ENCODE results near the gene ACTC1. TPM values are rescaled to one million over a fixed set of nuclear protein-coding genes. Genes with fewer than 3 reads are reported as not detected.

ACTC1 gene
- total RNA-seq, result 1 to 10 TPM in 1 of 2 donors, under 1 TPM in 1; 0.93 to 1.2 TPM
- polyA plus RNA-seq (ENCODE audit: insufficient read depth, low read depth, low replicate concordance), result 31.2 TPM
- long read RNA-seq, donor 1, partial matches to known transcripts, result 0 of 1 reads
- long read RNA-seq, donor 1, other reads (novel, unspliced or antisense), result 0 of 1 reads
- long read RNA-seq, donor 2, result 0 reads

DNA sequence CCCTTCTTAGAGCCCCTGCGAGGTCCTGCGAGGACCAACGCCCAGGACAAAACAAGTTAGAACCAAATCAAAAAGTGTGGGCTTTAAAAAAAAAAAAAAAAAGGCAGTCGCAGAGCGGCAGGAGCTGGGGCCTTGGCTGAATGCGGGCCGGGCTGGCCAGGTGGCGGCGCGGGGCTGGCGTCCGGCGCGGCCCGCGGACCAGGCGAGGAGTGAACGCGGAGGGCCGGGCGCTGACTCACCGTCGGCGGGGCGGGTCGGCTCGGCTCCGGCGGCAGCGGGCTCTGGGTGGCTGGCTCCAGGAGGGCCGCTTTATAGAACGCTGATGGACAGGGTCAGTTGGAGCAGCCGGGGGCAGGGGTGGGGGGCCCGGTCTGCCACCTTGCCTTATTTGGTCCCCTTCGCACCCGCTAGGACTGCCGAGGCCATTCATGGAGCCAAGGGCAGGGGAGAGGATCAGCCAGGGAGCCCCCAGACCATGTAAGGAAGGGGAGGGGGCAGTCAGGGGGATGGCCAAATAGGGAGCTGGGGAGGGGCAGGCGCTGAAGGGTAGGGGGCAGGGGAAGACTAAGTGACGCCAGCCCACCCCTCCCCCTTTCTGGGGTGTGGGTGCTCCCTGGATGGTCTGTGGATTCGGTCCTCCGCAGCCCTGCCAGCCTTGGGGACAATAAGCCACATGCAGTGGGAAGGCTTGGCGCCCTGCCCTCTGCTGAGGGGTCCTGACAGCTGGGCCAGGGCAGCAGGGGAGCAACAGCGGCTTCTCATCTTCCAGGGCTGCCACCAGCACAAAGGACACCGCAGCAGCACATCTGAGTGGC is at the start of gene ACTC1:
Gene ACTC1, minus strand, starts transcription at position 283 of the 815 bp plus-strand sequence. CDS start 741 bp downstream, outside the sequence.
- no peaks in the 10 kb centered on the region for H3K36me3 ChIP-seq (ENCODE audit: low read depth, missing control alignments)
- H3K27me3 ChIP-seq, result no peaks in the 10 kb centered on the region
- TF ChIP-seq POLR2A (IDR thresholded peaks at IDR 0.05) (no peak), CTCF (IDR thresholded peaks at IDR 0.05) (no peak)
- H3K27ac ChIP-seq, result no peak within 1 kb of the TSS
- no peaks in the 10 kb centered on the region for H3K4me1 ChIP-seq
- peak within 1 kb of the TSS in 1 of 2 donors; percentile 12 for H3K4me3 ChIP-seq
- peak; percentile 23 for DNase-seq
- intact Hi-C loops (cut with DNase I; ENCODE audit: low total_unique reads), result no loop called here
- H3K9me3 ChIP-seq, result no peaks in the 10 kb centered on the region
- 1 to 8% methylated on average over 26 to 44 of the region's 44 CpGs for WGBS, 2 donors

DNA sequence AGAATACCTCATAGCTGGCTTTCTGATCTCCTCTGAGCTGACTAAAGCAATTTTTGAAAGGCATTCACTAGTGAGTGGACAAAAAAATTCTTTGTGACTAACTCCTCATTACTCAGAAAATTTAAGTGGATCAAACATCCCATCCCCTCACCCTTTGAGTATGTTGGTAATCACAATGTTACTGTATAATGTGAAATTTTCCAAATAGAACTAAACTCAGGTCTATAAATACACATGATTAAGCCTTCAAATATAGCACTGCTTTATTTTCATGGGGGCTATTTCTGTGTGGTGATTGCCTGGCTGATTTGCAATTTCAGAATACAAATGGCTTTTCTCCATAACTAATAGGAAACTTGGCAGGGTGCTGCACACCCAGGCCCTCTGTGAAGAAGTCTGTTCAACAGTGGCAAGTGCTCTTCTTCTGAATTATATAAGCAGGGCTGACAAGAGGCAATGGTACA is 45.9 kb upstream of the ACTC1 start:
- Histone ChIP-seq H3K4me1 (no peaks in the 10 kb centered on the region), H3K27me3 (no peaks in the 10 kb centered on the region), H3K4me3 (no peak overlapping the region), H3K36me3 (ENCODE audit: low read depth, missing control alignments) (no peaks in the 10 kb centered on the region), H3K27ac (no peak overlapping the region), H3K9me3 (no peaks in the 10 kb centered on the region)
- no peak for DNase-seq
- no peak for TF ChIP-seq CTCF (IDR thresholded peaks at IDR 0.05)
- no peak for TF ChIP-seq POLR2A (IDR thresholded peaks at IDR 0.05)
- intact Hi-C loops (cut with DNase I; ENCODE audit: low total_unique reads), result no loop called here

GRCh38 chr15:34838282-34838681 is 42.9 kb upstream of the ACTC1 start:
- WGBS, 2 donors, result 93 to 95% methylated on average over 3 of the region's 3 CpGs
- Histone ChIP-seq H3K27ac (no peak overlapping the region), H3K36me3 (ENCODE audit: low read depth, missing control alignments) (no peaks in the 10 kb centered on the region), H3K4me3 (no peak overlapping the region), H3K27me3 (no peaks in the 10 kb centered on the region), H3K9me3 (no peaks in the 10 kb centered on the region), H3K4me1 (no peaks in the 10 kb centered on the region)
- intact Hi-C loops (cut with DNase I; ENCODE audit: low total_unique reads), result no loop called here
- no peak for DNase-seq
- no peak for TF ChIP-seq CTCF (IDR thresholded peaks at IDR 0.05)
- no peak for TF ChIP-seq POLR2A (IDR thresholded peaks at IDR 0.05)

- H3K4me3 ChIP-seq, result no peak overlapping the region
- WGBS, 2 donors, result 79 to 80% methylated on average over 6 of the region's 6 CpGs
- H3K9me3 ChIP-seq, result no peaks in the 10 kb centered on the region
- intact Hi-C loops (cut with DNase I; ENCODE audit: low total_unique reads), result no loop called here
- TF ChIP-seq POLR2A (IDR thresholded peaks at IDR 0.05) (no peak), CTCF (IDR thresholded peaks at IDR 0.05) (no peak)
- H3K4me1 ChIP-seq, result no peaks in the 10 kb centered on the region
- H3K36me3 ChIP-seq (ENCODE audit: low read depth, missing control alignments), result no peaks in the 10 kb centered on the region
- no peaks in the 10 kb centered on the region for H3K27me3 ChIP-seq
- no peak overlapping the region for H3K27ac ChIP-seq
- DNase-seq, result no peak
Observed at GRCh38 chr15:34837246-34838016, 42.1 kb upstream of the ACTC1 start.
